GM12801 (cell line): ENCODE data around the gene GPR150.

Source experiments
- TF ChIP-seq, protein P1 (sequence below): IDR thresholded peaks from one replicate; pipeline ENCODE4 v1.5.1; 2011; ENCODE audit warnings: control low read depth; ENCODE audit not compliant: insufficient read length; ENCODE audit errors: extremely low read depth

GPR150 gene

DNA sequence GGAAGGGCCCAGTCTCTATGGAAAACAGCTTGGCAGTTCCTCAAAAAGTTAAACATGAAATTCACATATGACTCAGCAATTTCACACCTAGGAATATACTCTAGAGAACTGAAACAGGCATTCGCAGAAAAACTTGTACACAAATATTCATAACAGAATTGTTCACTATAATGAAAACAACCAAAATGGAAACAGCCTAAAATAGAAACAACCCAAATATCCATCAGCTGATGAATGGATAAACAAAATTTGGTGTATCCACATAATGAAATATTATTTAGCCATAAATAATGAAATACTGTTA lies 4.8 kb upstream of the GPR150 start:
- TF ChIP-seq, protein P1, sequence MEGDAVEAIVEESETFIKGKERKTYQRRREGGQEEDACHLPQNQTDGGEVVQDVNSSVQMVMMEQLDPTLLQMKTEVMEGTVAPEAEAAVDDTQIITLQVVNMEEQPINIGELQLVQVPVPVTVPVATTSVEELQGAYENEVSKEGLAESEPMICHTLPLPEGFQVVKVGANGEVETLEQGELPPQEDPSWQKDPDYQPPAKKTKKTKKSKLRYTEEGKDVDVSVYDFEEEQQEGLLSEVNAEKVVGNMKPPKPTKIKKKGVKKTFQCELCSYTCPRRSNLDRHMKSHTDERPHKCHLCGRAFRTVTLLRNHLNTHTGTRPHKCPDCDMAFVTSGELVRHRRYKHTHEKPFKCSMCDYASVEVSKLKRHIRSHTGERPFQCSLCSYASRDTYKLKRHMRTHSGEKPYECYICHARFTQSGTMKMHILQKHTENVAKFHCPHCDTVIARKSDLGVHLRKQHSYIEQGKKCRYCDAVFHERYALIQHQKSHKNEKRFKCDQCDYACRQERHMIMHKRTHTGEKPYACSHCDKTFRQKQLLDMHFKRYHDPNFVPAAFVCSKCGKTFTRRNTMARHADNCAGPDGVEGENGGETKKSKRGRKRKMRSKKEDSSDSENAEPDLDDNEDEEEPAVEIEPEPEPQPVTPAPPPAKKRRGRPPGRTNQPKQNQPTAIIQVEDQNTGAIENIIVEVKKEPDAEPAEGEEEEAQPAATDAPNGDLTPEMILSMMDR = no peak

DNA sequence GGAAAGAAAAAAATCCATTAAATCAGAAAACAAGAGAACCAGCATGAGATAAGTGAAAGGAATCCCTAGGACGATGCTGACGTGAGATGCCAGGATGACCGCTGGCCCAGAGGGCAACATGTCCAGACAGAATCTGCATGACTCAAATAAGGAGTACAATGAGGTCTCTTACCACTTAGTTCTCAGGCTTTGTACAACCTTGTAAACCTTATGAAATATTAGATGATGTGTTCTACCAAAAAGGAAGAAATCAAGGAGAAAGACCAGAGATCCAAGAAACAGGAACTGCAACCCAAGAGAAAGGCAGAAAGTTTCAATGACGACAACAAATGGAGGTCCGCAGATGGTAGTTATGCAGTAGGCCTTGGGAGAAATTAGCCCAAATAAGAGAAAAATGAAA lies 2.8 kb upstream of the GPR150 start:
- TF ChIP-seq, protein P1 = no peak

DNA sequence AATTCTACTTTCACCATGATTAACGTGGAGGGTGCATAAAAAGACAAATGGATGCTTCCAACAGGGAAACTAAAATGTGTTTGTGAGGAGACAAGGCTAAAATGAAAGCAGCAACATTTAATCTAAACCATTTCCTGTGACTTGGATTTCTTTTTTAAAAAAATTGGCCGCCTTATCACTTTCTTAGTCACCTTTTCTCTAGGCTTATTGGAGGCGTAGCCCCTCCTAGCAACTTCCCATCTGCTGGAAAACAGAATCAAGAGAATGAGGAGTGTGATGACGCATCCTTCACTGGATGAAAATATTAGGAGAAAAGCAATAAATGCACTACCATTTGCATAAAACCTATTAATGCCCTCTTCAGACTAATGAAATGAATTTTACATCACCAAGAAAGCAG lies 791 bp upstream of the GPR150 start:
- TF ChIP-seq, protein P1 = no peak

DNA sequence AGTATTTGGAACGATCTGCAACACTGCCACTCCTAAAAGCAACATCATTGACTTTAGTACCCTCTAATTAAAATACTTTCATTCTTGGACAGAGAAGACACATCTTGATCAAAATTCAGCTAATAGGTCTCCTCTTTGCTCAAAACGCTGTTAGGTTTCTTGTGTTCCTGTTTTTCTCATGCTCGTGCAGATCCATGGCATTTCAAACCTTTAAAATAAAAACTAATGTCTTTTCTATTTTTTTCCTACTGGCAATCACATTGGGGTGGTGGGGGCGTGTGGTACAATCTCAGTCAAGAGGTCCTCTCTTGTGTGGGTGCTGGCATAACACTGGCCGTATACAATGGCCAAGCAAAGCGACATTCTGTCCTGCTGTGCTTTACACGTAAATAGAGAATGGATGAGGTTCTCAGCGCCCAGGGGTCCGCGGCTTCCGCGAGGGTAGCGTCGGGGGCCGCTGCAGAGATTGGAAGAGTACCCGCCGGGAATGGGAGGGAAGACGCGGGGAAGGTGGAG lies 315 bp upstream of the GPR150 start:
- TF ChIP-seq, protein P1 = no peak

DNA sequence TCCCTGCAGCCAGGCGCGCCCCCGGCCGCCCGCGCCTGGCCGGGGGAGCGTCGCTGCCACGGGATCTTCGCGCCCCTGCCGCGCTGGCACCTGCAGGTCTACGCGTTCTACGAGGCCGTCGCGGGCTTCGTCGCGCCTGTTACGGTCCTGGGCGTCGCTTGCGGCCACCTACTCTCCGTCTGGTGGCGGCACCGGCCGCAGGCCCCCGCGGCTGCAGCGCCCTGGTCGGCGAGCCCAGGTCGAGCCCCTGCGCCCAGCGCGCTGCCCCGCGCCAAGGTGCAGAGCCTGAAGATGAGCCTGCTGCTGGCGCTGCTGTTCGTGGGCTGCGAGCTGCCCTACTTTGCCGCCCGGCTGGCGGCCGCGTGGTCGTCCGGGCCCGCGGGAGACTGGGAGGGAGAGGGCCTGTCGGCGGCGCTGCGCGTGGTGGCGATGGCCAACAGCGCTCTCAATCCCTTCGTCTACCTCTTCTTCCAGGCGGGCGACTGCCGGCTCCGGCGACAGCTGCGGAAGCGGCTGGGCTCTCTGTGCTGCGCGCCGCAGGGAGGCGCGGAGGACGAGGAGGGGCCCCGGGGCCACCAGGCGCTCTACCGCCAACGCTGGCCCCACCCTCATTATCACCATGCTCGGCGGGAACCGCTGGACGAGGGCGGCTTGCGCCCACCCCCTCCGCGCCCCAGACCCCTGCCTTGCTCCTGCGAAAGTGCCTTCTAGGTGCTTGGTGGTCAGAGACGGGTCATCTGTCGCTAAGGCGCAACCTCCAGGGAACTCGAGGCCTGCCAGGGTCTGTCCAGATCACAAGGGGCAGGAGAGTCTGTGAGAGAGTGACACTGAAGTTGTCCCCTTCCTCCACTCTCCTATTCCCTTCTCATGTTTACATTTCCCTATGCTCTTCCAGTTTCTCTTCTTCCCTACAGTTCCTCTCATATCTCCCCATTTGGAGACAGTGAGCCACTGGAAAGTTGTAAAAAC lies 1.3 kb downstream of the GPR150 start:
- TF ChIP-seq, protein P1 = no peak

DNA sequence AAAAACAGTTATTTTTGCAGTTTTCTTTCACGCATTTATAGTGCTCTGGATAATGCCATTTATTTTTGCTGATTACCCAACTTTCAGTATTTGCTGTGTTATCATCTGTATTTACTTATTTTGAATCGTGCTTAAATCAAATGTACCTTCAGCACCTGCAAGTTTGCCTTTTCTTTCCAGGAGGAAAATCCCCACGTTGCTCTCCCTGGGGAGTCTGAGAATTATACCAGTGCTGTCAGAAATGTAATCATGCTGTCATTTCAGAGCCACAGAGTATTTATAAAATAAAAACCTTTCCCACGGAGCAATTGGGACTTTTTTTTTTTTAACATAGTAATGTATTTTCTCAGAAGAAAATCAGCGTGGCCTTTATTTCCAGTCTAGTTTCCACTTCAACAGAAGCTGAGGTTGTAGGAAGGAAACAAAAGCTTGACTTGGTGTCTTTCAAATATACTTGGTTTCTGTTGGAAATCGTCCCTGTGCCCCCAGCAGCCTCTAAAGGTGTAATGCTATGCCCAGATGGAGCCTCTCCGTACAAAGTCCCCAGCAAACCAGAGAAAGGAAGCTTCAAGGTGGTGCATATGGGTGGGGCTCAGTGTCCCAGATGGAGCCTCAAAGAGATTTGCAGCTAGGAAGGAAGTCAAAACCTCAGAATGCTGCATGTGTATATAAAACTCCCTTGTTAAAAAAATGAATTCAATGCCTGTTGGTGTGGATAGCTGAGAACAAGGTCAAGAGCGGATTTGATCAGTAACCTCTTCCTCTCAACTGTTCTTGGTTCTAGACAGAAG lies 2.1 kb downstream of the GPR150 start:
- TF ChIP-seq, protein P1 = no peak

DNA sequence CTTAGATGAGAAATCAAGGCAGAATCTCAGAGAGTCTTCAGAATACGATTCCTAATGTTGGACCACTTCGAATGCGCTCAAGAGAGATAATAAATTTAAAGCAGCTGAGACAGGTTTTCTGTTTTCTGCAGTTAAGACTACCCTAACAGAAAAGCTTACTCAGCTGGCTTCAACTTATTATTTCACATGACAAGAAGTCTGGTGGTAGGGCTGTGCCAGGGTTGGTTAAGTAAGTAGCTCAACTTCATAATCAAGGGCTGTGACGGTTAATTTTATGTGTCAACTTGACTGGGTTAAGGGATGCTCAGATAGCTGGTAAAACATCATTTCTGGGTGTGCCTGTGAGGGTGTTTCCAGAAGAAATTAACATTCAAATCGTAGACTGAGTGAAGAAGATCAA lies 3.8 kb downstream of the GPR150 start:
- TF ChIP-seq, protein P1 = no peak
